Activated naive CD4-positive, alpha-beta T cell treated with Interleukin-2 at 50 U/mL for 16 hours (primary cell): ENCODE data around the gene SCIN.

Experiments used
- DNase-seq: peaks from one replicate; pipeline ENCODE4 v3.0.0-alpha.2; 2020

The SCIN gene

GRCh38 chr7:12569673-12570072, 847 bp upstream of the SCIN start:
- no peak for DNase-seq

GRCh38 chr7:12570168-12570533, 369 bp upstream of the SCIN start:
- no peak for DNase-seq

DNA sequence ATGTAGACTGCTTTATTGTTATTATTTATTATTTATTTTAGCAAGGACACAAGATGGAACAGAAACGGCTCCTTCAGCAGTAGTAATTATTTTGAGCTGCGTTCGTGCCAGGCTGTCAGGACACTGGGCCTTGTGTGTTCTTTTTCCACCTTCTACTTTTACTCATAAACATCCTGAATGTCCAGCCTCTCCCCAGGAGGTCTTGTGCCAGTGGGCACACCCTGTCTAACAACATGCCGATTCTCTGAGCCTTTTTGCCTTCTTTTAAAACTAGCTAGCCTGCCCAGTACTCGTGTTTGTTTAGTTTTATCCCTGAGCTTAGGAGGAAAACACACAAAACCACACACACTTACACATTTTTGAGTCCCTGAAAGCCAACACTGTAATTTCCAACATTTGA, 1.2 kb downstream of the SCIN start:
- no peak for DNase-seq

- DNase-seq = no peak
Measured at GRCh38 chr7:12572941-12573575, 2.5 kb downstream of the SCIN start.

DNA sequence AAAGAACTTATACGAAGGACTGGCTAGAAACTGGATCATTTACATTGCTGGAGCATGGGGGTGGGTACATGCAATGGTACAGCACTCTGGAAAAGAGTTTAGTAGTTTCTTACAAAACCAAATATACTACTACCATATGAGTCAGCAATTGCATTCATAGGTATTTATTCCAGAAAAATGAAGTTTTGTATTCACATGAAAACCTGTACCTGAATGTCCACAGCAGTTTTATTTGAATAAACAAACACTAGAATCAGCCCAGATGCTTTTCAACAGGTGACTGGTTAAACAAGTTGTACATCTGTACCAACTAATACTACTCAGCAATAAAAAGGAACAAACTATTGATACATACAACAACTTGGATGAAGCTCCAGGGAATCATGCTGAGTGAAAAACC, 3.4 kb downstream of the SCIN start:
- no peak for DNase-seq

DNA sequence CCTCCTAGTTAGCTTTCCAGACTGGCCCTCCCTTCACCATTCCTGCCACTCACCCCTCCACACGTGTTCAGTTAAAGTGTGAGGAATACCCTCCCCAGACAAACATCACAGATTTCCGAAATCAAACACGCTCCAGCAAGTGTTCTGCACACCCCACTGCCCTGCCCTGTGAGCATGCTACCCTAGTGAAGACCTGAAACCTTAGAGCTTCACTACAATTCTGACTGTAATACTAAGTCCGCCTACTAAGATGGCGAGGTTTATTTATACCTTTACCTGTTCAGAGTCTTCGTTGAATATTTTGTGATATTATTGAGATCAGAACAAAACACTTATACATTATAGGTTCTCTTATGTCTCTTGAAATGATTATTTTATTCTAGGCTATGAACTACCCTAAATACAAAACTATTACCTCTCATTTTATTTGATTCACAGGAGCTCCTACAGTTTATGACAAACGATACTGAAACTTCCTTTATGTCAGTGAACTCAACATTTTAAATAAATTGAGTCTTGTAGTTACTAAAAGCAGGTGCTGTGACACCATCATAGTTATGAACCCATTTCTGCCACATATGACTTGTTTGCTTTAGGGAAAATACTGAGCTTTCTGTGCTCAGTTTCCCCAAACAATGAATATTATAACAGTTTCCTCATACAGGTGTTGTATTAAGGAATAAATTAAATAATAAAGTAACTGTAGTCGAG, 8.6 kb downstream of the SCIN start:
- no peak for DNase-seq

DNA sequence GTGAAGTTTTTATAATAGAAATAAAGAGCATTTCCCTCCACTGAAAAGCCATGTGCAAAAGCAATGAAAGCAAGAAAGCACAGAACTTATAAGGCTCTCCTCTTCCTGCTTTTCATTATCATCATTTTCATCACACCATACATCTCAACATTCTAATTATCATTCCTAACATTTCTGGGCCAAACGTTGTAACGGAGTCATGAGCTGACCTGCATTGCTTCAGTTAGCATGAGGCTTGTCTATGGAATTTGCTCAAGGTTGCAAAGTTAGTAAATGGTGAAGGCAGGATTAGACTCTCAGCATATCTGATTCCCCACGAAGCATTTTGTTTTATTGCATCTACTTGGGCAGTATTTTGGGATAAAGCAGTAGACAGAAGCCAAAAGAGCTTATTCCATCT, 11.4 kb downstream of the SCIN start:
- DNase-seq = no peak

- DNase-seq = no peak
Measured at GRCh38 chr7:12582362-12582761, 11.8 kb downstream of the SCIN start.

DNA sequence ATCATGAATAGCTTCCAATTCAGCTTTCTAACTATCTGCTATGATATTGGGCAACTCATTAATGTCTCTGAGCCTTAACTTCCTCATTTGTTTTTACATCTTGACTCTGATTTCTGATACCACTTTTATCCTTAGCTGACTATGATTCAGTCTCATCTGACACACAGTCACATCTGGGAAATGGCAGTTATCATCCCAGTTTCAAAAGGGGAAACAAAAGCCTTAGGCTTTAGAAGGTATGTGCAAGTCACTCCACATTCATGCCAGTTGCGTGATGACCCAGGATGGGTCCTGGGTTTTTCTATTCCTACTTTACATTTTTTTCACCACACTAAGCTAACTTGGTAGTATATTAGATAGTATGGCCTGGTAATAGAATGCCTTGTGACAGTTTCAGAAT, 12.7 kb downstream of the SCIN start:
- DNase-seq = no peak

- DNase-seq = no peak
Measured at GRCh38 chr7:12583922-12584321, 13.4 kb downstream of the SCIN start.

GRCh38 chr7:12584930-12585329, 14.4 kb downstream of the SCIN start:
- no peak for DNase-seq

GRCh38 chr7:12586271-12586670, 15.8 kb downstream of the SCIN start:
- DNase-seq = no peak

- no peak for DNase-seq
Measured at GRCh38 chr7:12588259-12588904, 17.9 kb downstream of the SCIN start.

GRCh38 chr7:12590559-12590958, 20.0 kb downstream of the SCIN start:
- no peak for DNase-seq

DNA sequence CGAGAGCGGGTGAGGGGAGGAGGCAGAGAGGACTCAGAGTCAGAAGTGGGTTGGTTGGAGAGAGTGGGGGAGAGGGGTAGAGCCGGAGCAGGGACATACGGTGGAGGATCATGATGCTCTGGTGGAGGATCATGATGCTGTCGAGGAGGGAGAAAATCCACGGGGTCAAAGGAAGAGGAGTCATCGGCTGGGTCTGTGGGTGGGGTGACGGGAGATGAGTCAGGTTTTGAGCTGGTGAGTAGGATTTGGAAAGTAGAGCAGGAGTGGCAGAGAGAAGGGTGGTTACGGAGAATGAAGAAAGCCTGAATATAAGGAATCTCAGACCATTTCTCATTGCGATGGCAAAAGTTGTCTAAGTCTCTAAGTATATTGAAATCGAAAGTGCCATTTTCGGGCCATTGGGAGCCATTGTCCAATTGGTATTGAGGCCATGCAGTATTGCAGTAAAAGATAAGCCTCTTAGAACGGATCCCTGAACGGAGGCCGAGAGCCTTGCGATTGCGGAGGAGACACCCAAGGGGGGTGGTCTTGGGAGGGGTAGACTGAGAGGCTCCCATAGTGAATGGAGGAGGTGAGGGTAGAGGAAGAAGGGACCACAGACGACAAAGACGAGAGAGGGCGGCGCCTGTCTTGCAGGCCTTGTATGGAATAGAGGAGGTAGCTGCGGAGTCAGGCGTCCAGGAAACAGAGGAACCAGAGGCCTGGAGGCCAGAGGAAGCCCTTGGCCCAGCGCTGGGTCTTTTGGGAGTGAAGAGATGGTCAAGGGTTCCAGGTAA, 23.8 kb downstream of the SCIN start:
- no peak for DNase-seq

- DNase-seq = no peak
Measured at GRCh38 chr7:12595148-12595547, 24.6 kb downstream of the SCIN start.

DNA sequence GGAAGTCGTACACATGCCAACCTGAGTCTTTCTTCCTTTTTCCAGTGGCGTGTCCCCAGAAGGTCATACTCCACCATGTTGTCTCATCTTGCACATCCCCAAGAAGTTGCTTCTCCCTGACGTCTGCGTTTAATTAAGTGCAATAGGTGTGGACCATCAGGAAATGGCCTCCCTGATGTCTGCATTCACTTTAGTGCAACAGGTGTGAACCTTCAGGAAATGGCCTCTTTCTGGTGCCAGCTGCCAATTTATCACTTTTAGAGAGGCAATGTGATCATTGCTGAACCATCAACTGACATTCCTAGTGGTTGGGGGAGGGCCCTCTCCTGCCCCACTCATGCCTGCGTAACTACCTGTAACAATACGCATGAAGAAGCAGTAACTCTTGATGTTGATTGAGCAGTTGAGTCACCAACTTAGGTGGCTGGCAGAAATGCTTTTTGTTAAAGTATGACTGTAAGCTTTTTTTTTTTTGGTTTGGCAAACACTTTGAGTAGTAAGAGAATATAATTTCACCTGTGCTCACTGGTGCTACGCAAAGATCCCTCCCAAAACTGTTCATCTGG, 25.8 kb downstream of the SCIN start:
- no peak for DNase-seq

DNA sequence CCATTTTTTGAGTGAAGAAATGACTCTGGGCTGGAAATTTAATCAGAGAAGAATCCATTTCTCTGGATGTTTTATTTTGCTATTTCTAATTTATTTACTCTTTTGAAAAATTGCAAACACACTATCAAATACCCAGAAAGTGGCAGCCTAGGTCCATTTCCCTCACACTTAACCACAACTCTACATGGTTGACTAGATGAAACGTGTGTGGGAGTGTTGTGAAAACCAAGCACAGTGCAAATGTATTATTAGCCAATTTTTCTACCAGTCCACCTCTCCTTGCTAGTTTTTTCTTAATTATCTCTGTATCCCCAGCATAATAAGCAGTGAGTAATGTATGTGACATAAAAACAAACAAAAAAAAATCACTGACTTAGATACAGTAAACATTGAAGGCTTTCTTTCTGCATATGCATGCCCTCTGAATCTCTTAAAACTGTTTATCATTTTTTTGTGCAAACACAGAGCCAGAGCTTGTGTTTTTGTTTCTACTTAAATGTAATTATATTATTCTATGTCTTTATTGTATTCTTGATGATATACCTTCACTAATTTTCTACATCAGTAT, 30.9 kb downstream of the SCIN start:
- DNase-seq = no peak

DNA sequence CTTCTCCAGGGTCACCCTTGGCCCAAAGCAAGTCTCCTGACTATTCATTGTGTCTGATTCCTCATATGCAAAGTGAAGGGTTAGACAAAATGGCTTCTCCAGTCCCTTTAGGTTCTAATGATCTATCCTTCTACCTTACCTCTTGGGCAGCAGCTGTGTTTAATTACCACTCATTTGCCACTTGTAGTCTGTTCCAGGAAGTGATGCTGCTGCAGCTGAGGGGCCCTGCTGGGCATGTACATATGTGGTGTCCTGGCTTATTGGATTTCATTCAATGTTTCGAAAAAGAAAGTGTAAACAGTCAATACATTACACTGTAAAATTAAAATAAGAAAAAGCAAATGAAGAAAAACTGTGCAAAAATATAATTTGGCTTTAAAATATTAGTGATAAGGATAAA, 36.6 kb downstream of the SCIN start:
- DNase-seq = no peak

GRCh38 chr7:12609561-12609960, 39.0 kb downstream of the SCIN start:
- DNase-seq = no peak

GRCh38 chr7:12610899-12611298, 40.4 kb downstream of the SCIN start:
- DNase-seq = no peak

GRCh38 chr7:12612622-12613021, 42.1 kb downstream of the SCIN start:
- no peak for DNase-seq

- DNase-seq = no peak
Measured at GRCh38 chr7:12619461-12620069, 49.0 kb downstream of the SCIN start.
